Subcutaneous adipose tissue (tissue), 4 donors: ENCODE data around the gene RLIM. TPM values are rescaled to one million over a fixed set of nuclear protein-coding genes. Genes with fewer than 3 reads are reported as not detected.

ENCODE experiments used
- CTCF ChIP-seq: fragments of 450-650 bp; IDR thresholded peaks from one replicate; pipeline ENCODE4 v1.5.1; 2016; ENCODE audit warnings: low read depth, mild to moderate bottlenecking, control low read depth, antibody characterized with exemption, moderate library complexity
- total RNA-seq, 4 donors: library from RNA; depleted of rRNA; stranded (reverse); fragments of >200 nt; gene quantifications; one replicate each; pipeline ENCODE4 v1.1.0, GENCODE V29; 2016

RLIM gene
- total RNA-seq, 4 donors from 2014 or later: 31.4 to 42.1 (median 33.3) TPM

DNA sequence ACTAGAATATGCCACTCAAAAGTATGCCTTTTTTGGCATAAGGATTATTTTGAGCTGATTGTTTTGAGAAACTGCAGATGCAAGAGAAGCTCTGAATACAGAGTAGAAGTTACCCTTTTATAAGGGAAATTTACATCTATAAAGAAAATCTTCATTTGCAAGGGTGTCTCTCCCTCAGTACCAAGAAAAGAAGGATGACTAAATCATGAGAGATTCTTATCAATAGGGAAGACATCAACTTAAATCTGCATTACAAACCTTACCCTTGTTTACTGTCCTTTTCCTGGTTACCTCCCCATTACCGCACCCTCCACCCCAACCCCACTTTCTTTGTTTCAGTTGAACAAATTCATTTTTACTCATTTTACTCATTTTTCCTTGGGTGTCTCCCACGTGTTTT lies 62.5 kb downstream of the RLIM start:
- no peak for TF ChIP-seq CTCF

- no peak for TF ChIP-seq CTCF
These were observed 64.1 kb downstream of the RLIM start for GRCh38 chrX:74550295-74550802.

GRCh38 chrX:74546984-74547383 lies 67.4 kb downstream of the RLIM start:
- no peak for TF ChIP-seq CTCF

- no peak for TF ChIP-seq CTCF
These were observed 68.4 kb downstream of the RLIM start for GRCh38 chrX:74545880-74546523.

- no peak for TF ChIP-seq CTCF
These were observed 73.7 kb downstream of the RLIM start for GRCh38 chrX:74540635-74541249.

DNA sequence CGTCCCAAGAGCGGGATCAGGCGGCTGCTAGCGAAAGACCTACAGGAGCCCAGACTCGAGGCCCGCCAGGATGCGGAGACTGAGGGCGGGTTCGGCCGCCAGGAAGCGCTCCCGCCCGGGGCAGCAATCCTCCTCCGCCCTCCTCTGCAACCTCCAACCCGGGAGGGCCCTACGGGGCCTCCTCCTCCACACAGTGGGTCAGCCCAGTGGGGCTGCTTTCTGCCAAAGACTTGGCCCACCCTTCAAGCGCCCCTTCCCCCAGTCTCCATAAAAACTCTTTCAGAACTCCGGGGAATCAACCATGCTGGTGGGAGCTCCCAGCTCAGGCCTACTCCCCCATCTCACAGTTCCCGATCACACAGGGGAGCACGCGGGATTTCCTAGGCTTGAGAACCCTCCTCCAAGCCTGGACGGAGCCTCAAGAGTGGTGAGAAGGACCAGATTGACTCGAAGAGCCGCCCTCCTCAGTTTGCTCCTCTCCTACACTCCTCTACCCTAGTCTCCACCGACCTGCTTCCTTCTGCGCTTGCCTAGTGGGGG lies 77.5 kb downstream of the RLIM start:
- TF ChIP-seq CTCF: no peak

- no peak for TF ChIP-seq CTCF
These were observed 78.1 kb downstream of the RLIM start for GRCh38 chrX:74536152-74536831.
